NCI-H1092 (cell line): ENCODE results near the gene CBX4.
A peak's percentile ranks its signal among the peaks of the same experiment; 100 is the strongest.

Source experiments
- DNase-seq: peaks from one replicate; lab custom pipeline; 2025; lab: John Stamatoyannopoulos, UW

CBX4 gene

DNA sequence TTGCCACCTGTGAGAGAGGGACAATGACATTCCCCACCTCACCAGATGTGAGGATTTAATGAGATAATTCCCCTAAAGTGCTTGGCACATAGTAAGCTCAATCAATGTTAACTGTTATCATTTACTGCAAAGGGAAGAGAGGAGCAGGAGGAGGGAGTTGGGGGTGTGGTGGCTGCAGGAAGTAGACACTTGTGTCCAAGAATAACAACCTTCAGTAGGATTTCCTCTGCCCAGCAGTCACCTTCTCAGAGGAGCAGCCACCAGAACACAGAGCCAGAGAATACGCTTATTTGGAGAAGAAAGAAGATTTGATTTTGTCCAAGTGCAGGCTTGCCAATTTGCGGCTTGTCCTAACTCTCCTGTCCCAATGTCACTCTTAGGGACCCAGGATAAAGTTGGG lies 10.2 kb downstream of the CBX4 start:
- no peak for DNase-seq

GRCh38 chr17:79826841-79827578 lies 12.2 kb downstream of the CBX4 start:
- DNase-seq = no peak

GRCh38 chr17:79826204-79826680 lies 13.0 kb downstream of the CBX4 start:
- DNase-seq = no peak

- DNase-seq = no peak
These were observed 13.7 kb downstream of the CBX4 start for GRCh38 chr17:79825580-79825921.

DNA sequence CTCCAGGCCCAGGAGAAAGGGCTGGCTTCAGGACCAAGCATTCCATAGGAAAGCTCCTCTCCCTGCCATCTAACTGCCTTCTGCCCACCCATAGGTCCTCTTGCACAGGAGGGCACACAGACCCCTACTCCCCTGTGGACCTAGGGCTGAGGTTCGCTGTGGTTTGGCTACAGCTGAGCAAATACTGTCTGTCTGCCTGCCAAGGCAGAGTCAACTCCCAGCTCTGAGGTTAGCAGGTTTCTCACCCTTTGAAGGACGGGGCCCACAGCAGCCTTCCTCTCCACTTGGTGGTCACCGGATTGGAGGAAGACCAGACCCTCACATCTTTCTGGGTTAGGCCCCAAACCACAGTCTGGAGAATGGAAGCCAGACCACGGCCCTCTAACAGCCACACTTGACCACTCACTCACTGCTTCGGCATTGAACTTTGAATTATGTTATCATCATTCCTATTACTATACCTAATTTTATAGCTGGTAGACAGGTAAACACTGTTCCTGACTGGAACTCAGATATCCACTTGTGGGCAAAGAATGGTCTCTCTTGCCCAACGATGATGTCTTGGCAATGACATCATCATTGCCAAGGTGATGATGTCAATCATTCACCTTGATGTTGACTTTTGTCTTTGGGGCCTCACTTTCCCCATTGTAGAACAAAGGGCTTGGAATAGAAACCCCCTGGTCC lies 14.2 kb downstream of the CBX4 start:
- no peak for DNase-seq

GRCh38 chr17:79824234-79824633 lies 15.0 kb downstream of the CBX4 start:
- no peak for DNase-seq

DNA sequence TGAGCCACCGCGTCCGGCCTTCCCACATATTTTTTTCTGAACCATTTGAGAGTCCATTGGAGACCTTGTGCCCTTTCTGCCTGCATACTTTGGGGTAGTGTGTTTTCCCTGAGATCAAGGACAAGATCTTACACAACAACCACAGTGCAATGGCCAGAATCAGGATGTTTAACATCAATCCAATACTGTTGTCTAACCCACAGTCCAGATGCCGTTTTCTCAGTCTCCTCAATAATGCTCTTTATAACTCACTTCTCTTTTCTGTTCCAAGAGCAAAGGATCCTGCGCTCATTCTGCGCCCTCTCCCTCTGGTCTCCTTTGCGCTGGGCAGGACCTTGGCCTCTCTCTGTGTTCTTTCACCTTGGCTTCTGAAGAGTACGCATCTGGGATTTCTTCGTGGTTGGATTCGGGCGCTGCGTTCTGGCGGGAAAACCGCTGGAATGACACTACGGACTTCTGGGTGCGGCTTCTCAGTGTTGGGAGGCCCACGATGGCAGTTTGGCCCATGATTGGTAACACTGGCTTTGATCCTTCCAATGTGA lies 16.6 kb downstream of the CBX4 start:
- DNase-seq = no peak

DNA sequence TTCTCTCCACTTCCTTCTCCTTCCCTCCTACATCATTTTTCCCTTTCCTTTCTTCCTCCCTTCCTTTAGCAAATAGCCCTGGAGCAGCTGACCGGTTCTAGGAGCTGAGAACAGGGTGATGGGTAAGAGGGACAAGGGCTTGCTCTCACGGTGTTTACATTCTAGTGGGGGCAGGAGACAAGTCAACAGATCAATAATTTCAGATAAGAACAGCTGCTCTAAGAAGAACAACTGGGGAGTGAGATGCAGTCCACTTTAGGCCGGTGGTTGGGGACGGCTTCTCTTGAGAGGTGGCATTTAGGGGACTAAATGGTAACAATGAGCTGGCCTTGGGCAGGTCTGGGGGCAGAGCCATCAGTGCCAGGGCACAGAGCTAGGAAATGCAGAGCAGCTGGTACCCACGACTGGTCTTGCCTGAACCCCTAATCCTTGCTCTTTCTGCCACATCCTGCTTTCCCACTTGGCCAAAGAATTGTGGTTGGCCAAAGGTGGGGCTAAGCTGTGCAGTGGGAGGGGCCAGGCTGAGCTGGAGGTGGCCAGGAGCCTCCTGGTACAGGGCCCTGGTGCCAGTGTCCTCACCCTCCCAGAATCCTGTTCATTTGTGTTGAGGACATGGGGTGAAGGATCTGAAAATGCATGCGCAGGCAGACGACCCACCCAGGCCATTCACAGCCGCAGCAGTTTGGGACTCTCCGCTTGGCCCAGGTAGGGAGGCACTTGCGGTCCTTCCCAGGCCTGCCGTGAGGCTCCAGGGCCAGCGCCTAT lies 17.7 kb downstream of the CBX4 start:
- no peak for DNase-seq

GRCh38 chr17:79820959-79821330 lies 18.3 kb downstream of the CBX4 start:
- no peak for DNase-seq

DNA sequence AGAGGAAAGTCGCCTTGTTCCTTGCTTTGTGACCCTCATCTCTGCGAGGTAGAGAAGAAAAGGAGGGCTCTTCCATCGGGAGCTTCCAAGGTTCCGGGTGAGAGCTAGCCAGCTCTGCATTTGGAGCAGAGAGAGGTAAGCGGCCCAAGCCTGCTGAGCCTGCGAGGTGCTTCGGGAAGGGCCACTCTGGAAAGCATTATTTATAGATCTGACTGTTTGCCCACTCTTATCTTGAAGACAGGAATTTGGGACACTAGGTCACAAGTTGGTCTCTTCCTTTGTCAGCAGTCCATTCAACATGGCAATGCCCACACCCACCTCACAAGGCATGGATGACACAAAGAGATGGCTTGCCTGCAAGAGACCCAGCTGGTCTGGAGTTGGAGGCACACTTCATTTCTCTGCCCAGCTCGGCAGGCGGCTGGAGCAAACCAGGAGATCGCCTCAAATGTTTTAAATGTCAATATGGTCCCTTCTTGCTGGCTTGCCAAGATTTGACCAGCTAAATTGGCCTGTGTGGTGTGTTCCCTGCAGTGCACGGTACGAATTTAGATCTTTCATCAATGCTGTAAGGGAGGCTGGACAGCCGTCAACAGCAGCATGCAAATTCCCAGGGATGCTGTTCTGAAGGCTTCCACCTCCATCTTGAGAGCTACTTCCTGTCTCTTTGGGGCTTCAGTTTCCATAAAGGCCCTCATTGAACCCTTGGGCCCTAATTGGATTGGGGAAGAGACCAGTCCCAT lies 19.5 kb downstream of the CBX4 start:
- no peak for DNase-seq

DNA sequence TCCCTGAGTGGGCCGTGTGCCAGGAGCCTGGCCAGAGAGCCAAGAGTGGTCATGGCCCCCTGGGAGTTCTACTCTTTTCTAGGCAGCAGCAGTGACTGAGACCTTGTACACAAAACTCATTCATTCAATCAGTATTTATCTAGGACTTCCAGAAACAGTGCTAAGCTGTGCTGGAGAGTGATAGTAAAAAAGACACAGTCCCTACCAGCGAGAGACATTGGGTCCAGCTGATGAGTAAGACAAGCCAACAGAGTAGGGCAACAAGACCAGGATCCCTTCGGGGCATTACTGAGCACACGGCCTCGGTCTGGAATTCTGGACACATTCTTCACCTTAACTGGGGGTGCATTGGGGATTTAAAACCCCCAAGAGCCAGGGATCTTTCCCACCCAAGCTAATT lies 20.2 kb downstream of the CBX4 start:
- DNase-seq = no peak

GRCh38 chr17:79818026-79818758 lies 21.0 kb downstream of the CBX4 start:
- no peak for DNase-seq

DNA sequence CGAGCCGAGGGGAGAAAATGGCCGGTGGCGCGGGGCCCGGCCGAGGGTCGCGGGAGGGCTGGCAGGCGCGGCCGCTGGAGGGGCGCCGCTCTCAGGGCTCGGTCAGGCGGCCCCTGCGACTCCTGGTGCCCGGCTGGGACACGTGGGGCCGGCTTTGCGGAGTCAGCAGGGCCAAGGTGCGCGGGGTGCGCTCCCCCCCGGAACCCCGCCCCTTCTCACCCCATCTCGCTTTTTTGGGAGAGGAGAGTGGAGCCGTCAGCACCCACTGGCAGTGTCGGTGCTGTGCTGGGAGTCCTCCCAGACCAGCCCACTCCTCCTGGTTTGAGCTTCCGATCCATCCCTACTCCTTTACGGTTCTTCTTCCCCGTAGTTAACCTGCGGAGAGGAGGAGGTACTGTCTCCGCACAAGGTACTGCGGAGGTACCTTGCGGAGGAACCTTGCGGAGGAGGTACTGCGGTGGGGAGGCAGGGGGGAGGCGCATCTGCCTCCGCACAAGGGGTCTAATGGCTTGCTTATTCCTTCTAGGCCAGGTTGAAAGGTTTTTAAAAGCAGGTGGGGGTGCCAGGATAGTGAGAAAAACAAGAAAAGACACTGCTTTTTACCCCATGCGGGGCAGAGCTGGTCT lies 23.3 kb downstream of the CBX4 start:
- DNase-seq = no peak

GRCh38 chr17:79814974-79815835 lies 24.0 kb downstream of the CBX4 start:
- DNase-seq = no peak

GRCh38 chr17:79814127-79814973 lies 24.9 kb downstream of the CBX4 start:
- no peak for DNase-seq

DNA sequence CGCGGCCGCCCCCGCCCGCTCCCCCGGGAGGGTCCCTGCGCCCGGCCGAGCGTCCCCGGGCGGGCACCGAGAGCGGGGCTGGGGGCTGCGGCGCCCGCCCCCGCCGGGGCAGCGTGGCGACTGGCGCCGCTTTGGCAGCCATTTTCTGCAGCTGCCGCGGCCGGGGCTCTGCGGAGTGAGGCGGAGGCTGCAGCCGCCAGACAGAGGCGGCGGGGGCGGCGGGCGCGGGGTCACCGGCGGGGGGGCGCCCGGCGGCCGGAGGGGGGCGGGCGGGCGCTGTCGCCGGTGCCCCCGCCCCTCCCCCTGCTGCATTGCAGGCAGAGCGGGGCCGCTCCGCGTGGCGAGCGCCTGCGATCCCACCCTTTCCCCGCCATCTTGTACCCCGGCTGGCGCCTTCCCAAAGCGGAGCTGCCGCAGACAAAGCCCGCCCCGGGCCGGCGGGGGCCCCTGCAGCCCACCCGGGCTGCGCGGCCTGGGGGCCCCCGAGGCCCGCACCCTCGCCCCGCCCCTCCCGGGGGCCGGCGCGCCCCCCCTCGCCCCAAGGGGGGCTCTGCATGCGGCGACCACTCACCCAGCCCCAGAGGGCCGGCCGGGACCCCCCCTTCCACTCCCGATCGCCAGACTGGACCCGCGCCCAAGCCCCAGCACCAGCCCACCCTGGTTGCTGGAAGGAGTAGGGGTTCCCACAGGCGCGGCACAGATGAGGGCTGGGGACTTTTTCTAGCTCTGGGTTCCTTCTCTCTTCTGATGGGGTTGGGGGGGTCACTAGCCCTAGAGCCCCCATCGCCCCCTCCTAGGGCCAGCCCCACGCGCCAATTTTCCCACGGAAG lies 25.7 kb downstream of the CBX4 start:
- peak; percentile 54 for DNase-seq

DNA sequence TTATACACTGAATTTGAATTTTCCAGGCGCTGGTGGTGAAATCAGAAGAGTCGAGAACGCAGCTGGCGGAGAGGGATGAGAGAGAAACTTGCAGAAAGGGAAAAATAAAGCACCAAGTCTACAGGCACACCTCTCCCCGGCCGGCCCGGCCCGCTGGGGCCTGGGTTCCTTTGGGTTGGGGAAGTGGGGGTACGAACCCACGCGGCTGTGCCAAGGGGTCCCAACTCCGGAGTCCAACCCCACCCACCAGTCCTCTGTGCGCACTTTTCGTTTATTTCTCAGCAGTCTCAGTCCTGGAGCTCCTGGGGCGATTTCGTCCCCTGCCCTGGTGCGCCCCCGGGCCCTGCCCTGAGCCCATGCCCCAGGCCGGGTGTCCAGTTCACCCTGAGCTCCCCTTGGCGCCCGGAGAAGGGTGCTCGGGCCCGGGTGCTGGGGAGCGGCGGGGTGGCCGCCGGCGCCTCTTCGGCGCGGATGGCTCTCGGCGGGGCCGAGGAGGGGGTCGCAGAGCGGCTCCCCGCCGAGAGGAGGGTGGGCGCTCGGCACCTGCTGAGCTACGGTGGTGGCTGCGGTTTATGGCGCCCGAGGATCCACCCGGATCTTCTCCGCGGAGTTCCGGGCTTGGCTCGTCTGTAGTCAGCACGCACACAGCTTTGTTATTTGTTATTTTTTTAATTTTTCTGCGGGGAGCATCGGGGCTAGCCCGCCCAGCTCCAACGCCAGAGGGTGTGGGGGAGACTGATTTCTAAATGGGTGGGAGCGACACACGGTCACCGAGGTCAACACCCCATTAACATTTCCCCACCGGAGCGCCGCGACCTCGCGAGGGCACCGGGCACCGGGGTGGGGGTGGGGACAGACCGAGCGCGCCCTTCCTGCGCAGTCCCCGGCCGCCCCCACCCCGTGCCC lies 26.6 kb downstream of the CBX4 start:
- DNase-seq = peak; percentile 40
